ENCODE results near the gene MPV17L2. TPM values are rescaled to one million over a fixed set of nuclear protein-coding genes. Genes with fewer than 3 reads are reported as not detected.

Gene MPV17L2
- total and polyA plus RNA-seq, 2 of the 4 experiments (the other 2 are of a cell fraction): 7.2 to 19.5 TPM

- no peak overlapping the region for H3K4me3 ChIP-seq (ENCODE audit: insufficient read depth, low read depth, low read length)
- H4K5ac ChIP-seq (ENCODE audit: low read depth, low read length): no peak overlapping the region
- no peak overlapping the region for H3K27ac ChIP-seq (ENCODE audit: insufficient read depth, low read length)
- H3K23ac ChIP-seq (ENCODE audit: low read depth, low read length): no peak overlapping the region
- H2AFZ ChIP-seq (replicated peaks; ENCODE audit: low read length, poor library complexity): no peak overlapping the region
- H4K91ac ChIP-seq (ENCODE audit: insufficient read depth, low read depth, low read length): no peak overlapping the region
- no peaks in the 10 kb centered on the region for H3K36me3 ChIP-seq (ENCODE audit: control insufficient read depth, insufficient read depth, low read length)
- no peak overlapping the region for H2BK15ac ChIP-seq (ENCODE audit: low read depth, low read length)
- no peak overlapping the region for H3K9ac ChIP-seq (ENCODE audit: low read depth, low read length)
- no TSS peak for BruUV-seq (replicated peaks)
- ATAC-seq (ENCODE audit: low read depth) (no peak), DNase-seq (no peak)
- no peak overlapping the region for H3K14ac ChIP-seq (replicated peaks; ENCODE audit: low read depth, low read length)
- no peaks in the 10 kb centered on the region for H3K9me3 ChIP-seq (ENCODE audit: control insufficient read depth, insufficient read depth, low read length)
- no peak overlapping the region for H3K56ac ChIP-seq (ENCODE audit: extremely low read depth, insufficient read depth, low read length)
- no peak overlapping the region for H3K4ac ChIP-seq (ENCODE audit: low read depth, low read length)
- POLR2A ChIA-PET (ENCODE audit: unreplicated experiment): no interaction called here
- peaks cover 2% of the 10 kb centered on the region; the same call in 1 of the 2 replicates for H3K9me1 ChIP-seq (ENCODE audit: insufficient read depth, low read length)
- dilution Hi-C loops (cut with HindIII; ENCODE audit: low sequenced_read_pairs, unreplicated experiment): no loop called here
- intact Hi-C loops (cut with micrococcal nuclease): no loop called here
- no peak overlapping the region for H2AK5ac ChIP-seq (ENCODE audit: low read depth, low read length)
- CTCF ChIA-PET: no interaction called here
- no peak overlapping the region for H3K18ac ChIP-seq (ENCODE audit: low read depth, low read length)
- H3K4me2 ChIP-seq (ENCODE audit: low read depth, low read length): no peak overlapping the region
- in situ Hi-C loops (cut with MboI; ENCODE audit: low sequenced_read_pairs): no loop called here
- no peaks in the 10 kb centered on the region for H3K27me3 ChIP-seq (ENCODE audit: control insufficient read depth, insufficient read depth, low read length)
- no peaks in the 10 kb centered on the region for H4K20me1 ChIP-seq (ENCODE audit: insufficient read depth, low read length)
- no peak overlapping the region for H2BK20ac ChIP-seq (ENCODE audit: low read depth, low read length)
- no peak overlapping the region for H4K8ac ChIP-seq (ENCODE audit: low read depth in 2 of 2, low read length in 2 of 2)
- no peak overlapping the region for H2BK5ac ChIP-seq (ENCODE audit: low read depth, low read length, poor library complexity, severe bottlenecking)
- no CpG with 5 or more reads among the region's 3 CpGs for WGBS, 2 experiments (ENCODE audit: extremely low coverage in 2 of 2, insufficient read length in 1 of 2)
- no peaks in the 10 kb centered on the region for H3K79me1 ChIP-seq (ENCODE audit: low read depth in 1 of 2, low read length in 2 of 2)
- no peak overlapping the region for H2BK120ac ChIP-seq (ENCODE audit: low read depth, low read length)
- peaks cover 5% of the 10 kb centered on the region for H3K4me1 ChIP-seq (ENCODE audit: control insufficient read depth, insufficient read depth, low read length)
- peak overlapping the region; percentile 55 for H2AK9ac ChIP-seq (replicated peaks; ENCODE audit: low read depth, low read length, poor library complexity)
- TF ChIP-seq, protein P1, sequence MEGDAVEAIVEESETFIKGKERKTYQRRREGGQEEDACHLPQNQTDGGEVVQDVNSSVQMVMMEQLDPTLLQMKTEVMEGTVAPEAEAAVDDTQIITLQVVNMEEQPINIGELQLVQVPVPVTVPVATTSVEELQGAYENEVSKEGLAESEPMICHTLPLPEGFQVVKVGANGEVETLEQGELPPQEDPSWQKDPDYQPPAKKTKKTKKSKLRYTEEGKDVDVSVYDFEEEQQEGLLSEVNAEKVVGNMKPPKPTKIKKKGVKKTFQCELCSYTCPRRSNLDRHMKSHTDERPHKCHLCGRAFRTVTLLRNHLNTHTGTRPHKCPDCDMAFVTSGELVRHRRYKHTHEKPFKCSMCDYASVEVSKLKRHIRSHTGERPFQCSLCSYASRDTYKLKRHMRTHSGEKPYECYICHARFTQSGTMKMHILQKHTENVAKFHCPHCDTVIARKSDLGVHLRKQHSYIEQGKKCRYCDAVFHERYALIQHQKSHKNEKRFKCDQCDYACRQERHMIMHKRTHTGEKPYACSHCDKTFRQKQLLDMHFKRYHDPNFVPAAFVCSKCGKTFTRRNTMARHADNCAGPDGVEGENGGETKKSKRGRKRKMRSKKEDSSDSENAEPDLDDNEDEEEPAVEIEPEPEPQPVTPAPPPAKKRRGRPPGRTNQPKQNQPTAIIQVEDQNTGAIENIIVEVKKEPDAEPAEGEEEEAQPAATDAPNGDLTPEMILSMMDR (conservative IDR thresholded peaks at IDR 0.05; ENCODE audit: low read depth, low read length): no peak
- no peak for TF ChIP-seq BHLHE40 (IDR thresholded peaks at IDR 0.05; ENCODE audit: low read depth, low read length)
- TF ChIP-seq MAZ (IDR thresholded peaks at IDR 0.05; ENCODE audit: borderline replicate concordance, low read depth, low read length): no peak
- TF ChIP-seq MXI1 (IDR thresholded peaks at IDR 0.05; ENCODE audit: borderline replicate concordance, low read depth, low read length): no peak
Measured at GRCh38 chr19:18218600-18218999, 25.6 kb downstream of the MPV17L2 start.

Data from IMR-90 (cell line).